ENCODE data around the gene ZFX. TPM values are rescaled to one million over a fixed set of nuclear protein-coding genes. Genes with fewer than 3 reads are reported as not detected.

The ZFX gene
- total RNA-seq, 2 donors from 2014 or later: 47.2 to 78.6 TPM

- no peaks in the 10 kb centered on the region for H3K27me3 Mint-ChIP-seq (ENCODE audit: low read depth)
- peak overlapping the region; percentile 86 for H3K27ac Mint-ChIP-seq
- no peak for ATAC-seq (replicated peaks in 1 of 2)
- no peak overlapping the region for H3K4me3 Mint-ChIP-seq
- H3K36me3 Mint-ChIP-seq (ENCODE audit: insufficient read depth in 2 of 2): peaks cover 3 to 13% of the 10 kb centered on the region in 2 donors
- DNase-seq: no peak
- H3K4me1 Mint-ChIP-seq (ENCODE audit: low read depth): peaks cover 49% of the 10 kb centered on the region
- no peaks in the 10 kb centered on the region for H3K9me3 Mint-ChIP-seq
Measured at GRCh38 chrX:24190500-24191156, 41.1 kb downstream of the ZFX start.

DNA sequence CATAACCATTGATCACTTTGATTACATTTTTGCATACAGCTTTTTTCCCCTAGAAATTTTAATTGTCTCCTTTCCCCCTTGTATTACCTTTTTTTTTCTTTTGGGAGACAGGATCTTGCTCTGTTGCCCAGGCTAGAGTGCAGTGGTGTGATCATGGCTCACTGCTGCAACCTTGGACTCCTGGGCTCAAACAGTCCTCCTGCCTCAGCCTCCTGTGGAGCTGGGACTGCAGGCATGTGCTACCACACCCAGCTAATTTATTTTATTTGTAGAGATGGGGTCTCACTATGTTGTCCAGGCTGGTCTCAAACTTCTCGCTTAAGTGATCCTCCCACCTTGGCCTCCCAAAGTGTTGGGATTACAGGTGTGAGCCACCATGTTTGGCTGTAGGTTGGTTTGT, 47.0 kb downstream of the ZFX start:
- DNase-seq (no peak), ATAC-seq (replicated peaks in 1 of 2) (no peak)
- Mint-ChIP-seq H3K9me3 (no peaks in the 10 kb centered on the region), H3K4me3 (no peak overlapping the region), H3K27me3 (ENCODE audit: low read depth) (no peaks in the 10 kb centered on the region), H3K36me3 (ENCODE audit: insufficient read depth in 2 of 2) (peaks cover 3 to 13% of the 10 kb centered on the region in 2 donors), H3K27ac (no peak overlapping the region), H3K4me1 (ENCODE audit: low read depth) (peaks cover 54% of the 10 kb centered on the region)

- H3K4me3 Mint-ChIP-seq: no peak overlapping the region
- peaks cover 62% of the 10 kb centered on the region for H3K4me1 Mint-ChIP-seq (ENCODE audit: low read depth)
- H3K27ac Mint-ChIP-seq: no peak overlapping the region
- H3K27me3 Mint-ChIP-seq (ENCODE audit: low read depth): no peaks in the 10 kb centered on the region
- peaks cover 2 to 26% of the 10 kb centered on the region in 2 donors for H3K36me3 Mint-ChIP-seq (ENCODE audit: insufficient read depth in 2 of 2)
- ATAC-seq (replicated peaks in 1 of 2) (no peak), DNase-seq (no peak)
- no peaks in the 10 kb centered on the region for H3K9me3 Mint-ChIP-seq
Measured at GRCh38 chrX:24198101-24198500, 48.6 kb downstream of the ZFX start.

DNA sequence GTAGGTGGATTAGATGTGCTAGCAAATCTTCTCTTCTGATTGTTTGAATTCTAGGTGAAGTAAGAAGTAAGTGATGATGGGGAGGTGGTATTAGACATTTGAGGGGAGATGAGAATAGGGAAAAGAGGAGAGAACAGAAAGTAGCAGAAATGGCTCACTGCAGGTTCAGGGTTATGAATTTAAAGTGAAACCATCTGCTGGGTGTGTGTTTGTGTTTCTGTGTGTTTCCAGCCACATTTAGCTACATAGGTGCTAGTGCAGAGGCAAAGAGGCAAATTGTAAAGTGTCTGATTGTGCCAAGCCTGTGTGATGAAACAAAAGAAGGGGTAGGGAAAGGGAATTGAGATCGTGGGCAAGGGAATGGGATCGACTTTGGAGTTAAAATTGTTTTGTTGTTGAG, 50.6 kb downstream of the ZFX start:
- DNase-seq: no peak
- Mint-ChIP-seq H3K9me3 (no peaks in the 10 kb centered on the region), H3K4me3 (peak overlapping the region; percentile 23 to 42), H3K4me1 (ENCODE audit: low read depth) (peaks cover 74% of the 10 kb centered on the region), H3K27ac (peak overlapping the region; percentile 23), H3K27me3 (ENCODE audit: low read depth) (no peaks in the 10 kb centered on the region), H3K36me3 (ENCODE audit: insufficient read depth in 2 of 2) (peaks cover 0 to 25% of the 10 kb centered on the region in 2 donors)
- no peak for ATAC-seq (replicated peaks in 1 of 2)

GRCh38 chrX:24201216-24201615, 51.7 kb downstream of the ZFX start:
- H3K4me3 Mint-ChIP-seq: no peak overlapping the region
- ATAC-seq (replicated peaks in 1 of 2): no peak
- no peaks in the 10 kb centered on the region for H3K9me3 Mint-ChIP-seq
- DNase-seq: no peak
- H3K4me1 Mint-ChIP-seq (ENCODE audit: low read depth): peaks cover 68% of the 10 kb centered on the region
- no peaks in the 10 kb centered on the region for H3K27me3 Mint-ChIP-seq (ENCODE audit: low read depth)
- H3K36me3 Mint-ChIP-seq (ENCODE audit: insufficient read depth in 2 of 2): peaks cover 0 to 23% of the 10 kb centered on the region in 2 donors
- peak overlapping the region; percentile 32 for H3K27ac Mint-ChIP-seq

GRCh38 chrX:24202465-24203031, 53.0 kb downstream of the ZFX start:
- Mint-ChIP-seq H3K36me3 (ENCODE audit: insufficient read depth in 2 of 2) (peaks cover 0 to 18% of the 10 kb centered on the region in 2 donors), H3K27ac (peak overlapping the region; percentile 69), H3K4me1 (ENCODE audit: low read depth) (peaks cover 61% of the 10 kb centered on the region), H3K4me3 (peak overlapping the region; percentile 4 to 77), H3K27me3 (ENCODE audit: low read depth) (no peaks in the 10 kb centered on the region), H3K9me3 (no peaks in the 10 kb centered on the region)
- DNase-seq (no peak), ATAC-seq (replicated peaks in 1 of 2) (peak; percentile 31 to 62)

GRCh38 chrX:24203072-24203808, 53.7 kb downstream of the ZFX start:
- peak; percentile 66 to 83 for ATAC-seq (replicated peaks in 1 of 2)
- H3K4me3 Mint-ChIP-seq: peak overlapping the region in 1 of 2 donors; percentile 77
- H3K27me3 Mint-ChIP-seq (ENCODE audit: low read depth): no peaks in the 10 kb centered on the region
- H3K4me1 Mint-ChIP-seq (ENCODE audit: low read depth): peaks cover 60% of the 10 kb centered on the region
- peaks cover 0 to 24% of the 10 kb centered on the region in 2 donors for H3K36me3 Mint-ChIP-seq (ENCODE audit: insufficient read depth in 2 of 2)
- DNase-seq: peak; percentile 10 to 16
- no peak overlapping the region for H3K27ac Mint-ChIP-seq
- no peaks in the 10 kb centered on the region for H3K9me3 Mint-ChIP-seq

GRCh38 chrX:24204331-24204730, 54.8 kb downstream of the ZFX start:
- H3K9me3 Mint-ChIP-seq: no peaks in the 10 kb centered on the region
- H3K4me3 Mint-ChIP-seq: peak overlapping the region in 1 of 2 donors; percentile 54
- H3K27me3 Mint-ChIP-seq (ENCODE audit: low read depth): no peaks in the 10 kb centered on the region
- DNase-seq: no peak
- ATAC-seq (replicated peaks in 1 of 2): peak; percentile 52 to 72
- peak overlapping the region; percentile 50 for H3K27ac Mint-ChIP-seq
- peaks cover 52% of the 10 kb centered on the region for H3K4me1 Mint-ChIP-seq (ENCODE audit: low read depth)
- H3K36me3 Mint-ChIP-seq (ENCODE audit: insufficient read depth in 2 of 2): peaks cover 0 to 26% of the 10 kb centered on the region in 2 donors

DNA sequence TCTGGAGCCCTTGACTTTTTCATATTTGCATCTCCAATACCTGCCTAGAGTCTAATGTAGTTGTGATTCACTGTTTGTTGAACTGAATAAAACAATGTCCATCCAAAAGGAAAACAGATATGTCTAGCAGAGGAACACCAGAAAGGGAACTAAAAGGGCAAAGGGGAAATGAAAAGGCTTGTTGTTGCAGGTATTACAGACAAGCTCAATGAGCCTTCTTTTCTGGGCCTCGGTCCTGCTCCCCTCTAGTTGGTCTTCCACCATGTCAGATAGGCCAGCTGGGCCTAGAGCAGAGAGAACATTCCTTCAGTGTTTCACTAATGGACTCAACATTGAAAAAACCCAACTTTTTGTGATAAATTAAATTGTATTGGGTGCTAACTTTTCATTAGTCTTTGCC, 55.4 kb downstream of the ZFX start:
- no peak for ATAC-seq (replicated peaks in 1 of 2)
- no peaks in the 10 kb centered on the region for H3K27me3 Mint-ChIP-seq (ENCODE audit: low read depth)
- H3K9me3 Mint-ChIP-seq: no peaks in the 10 kb centered on the region
- H3K27ac Mint-ChIP-seq: peak overlapping the region; percentile 50
- peaks cover 46% of the 10 kb centered on the region for H3K4me1 Mint-ChIP-seq (ENCODE audit: low read depth)
- peak overlapping the region in 1 of 2 donors; percentile 54 for H3K4me3 Mint-ChIP-seq
- peaks cover 0 to 26% of the 10 kb centered on the region in 2 donors for H3K36me3 Mint-ChIP-seq (ENCODE audit: insufficient read depth in 2 of 2)
- no peak for DNase-seq

- Mint-ChIP-seq H3K9me3 (no peaks in the 10 kb centered on the region), H3K4me3 (no peak overlapping the region), H3K27ac (peak overlapping the region; percentile 75), H3K36me3 (ENCODE audit: insufficient read depth in 2 of 2) (peaks cover 3 to 28% of the 10 kb centered on the region in 2 donors), H3K27me3 (ENCODE audit: low read depth) (no peaks in the 10 kb centered on the region), H3K4me1 (ENCODE audit: low read depth) (peaks cover 21% of the 10 kb centered on the region)
- DNase-seq: no peak
- ATAC-seq (replicated peaks in 1 of 2): no peak
Measured at GRCh38 chrX:24207826-24208225, 58.3 kb downstream of the ZFX start.

DNA sequence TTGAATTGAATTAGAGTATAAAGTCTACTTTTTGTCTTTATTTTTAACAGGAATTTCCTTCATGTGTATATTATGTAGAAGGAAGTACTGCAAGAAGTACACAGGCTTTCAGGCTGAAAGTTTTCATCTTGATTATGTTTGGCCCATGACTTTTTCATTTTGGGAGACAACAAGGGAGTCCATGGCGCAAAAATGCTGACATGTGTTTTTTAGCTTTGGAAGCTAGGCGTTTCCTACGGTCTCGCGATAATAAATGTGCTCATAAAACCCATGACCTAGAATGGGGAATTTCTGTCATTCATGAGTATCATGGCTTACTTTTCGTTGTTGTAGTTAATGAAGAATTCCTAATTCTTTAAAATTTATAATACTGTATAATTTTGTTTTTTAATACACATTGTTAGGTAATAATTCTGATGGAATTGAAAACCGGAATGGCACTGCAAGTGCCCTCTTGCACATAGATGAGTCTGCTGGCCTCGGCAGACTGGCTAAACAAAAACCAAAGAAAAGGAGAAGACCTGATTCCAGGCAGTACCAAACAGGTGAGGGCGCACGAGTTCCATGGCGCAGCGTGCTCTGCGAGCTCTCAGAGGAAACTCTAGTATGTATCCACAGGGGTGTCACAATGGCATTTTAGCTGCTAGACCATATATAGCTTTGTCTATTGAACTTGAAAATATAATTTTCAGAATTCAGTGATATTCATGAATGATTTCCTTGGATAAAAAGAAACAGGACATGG, 59.1 kb downstream of the ZFX start:
- Mint-ChIP-seq H3K4me3 (no peak overlapping the region), H3K27me3 (ENCODE audit: low read depth) (no peaks in the 10 kb centered on the region), H3K36me3 (ENCODE audit: insufficient read depth in 2 of 2) (peaks cover 3 to 24% of the 10 kb centered on the region in 2 donors), H3K27ac (no peak overlapping the region), H3K9me3 (no peaks in the 10 kb centered on the region), H3K4me1 (ENCODE audit: low read depth) (peaks cover 13% of the 10 kb centered on the region)
- DNase-seq: no peak
- ATAC-seq (replicated peaks in 1 of 2): no peak

- no peak overlapping the region for H3K4me3 Mint-ChIP-seq
- no peak for DNase-seq
- ATAC-seq (replicated peaks in 1 of 2): no peak
- H3K27ac Mint-ChIP-seq: no peak overlapping the region
- no peaks in the 10 kb centered on the region for H3K9me3 Mint-ChIP-seq
- H3K36me3 Mint-ChIP-seq (ENCODE audit: insufficient read depth in 2 of 2): peaks cover 3 to 24% of the 10 kb centered on the region in 2 donors
- no peaks in the 10 kb centered on the region for H3K27me3 Mint-ChIP-seq (ENCODE audit: low read depth)
- H3K4me1 Mint-ChIP-seq (ENCODE audit: low read depth): no peaks in the 10 kb centered on the region
Measured at GRCh38 chrX:24210190-24210589, 60.7 kb downstream of the ZFX start.

DNA sequence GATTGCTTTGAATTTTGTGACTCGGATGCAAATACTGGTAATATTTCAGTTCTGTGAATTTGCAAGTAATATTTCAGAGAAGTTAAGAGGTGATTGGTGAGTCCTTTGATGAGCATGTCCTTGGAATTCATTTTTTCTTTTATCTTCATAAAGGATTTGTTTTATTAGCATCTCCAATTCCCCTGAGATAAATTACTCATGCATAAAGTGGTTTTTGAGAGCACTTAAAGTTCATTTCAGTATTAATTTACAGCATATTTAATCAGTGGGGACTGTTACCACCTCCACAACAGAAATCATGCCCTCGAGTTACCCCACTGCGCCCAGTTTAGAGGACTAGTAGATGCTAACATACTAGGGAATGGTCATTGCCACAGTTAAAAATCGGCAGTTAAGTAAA, 65.0 kb downstream of the ZFX start:
- peaks cover 3 to 12% of the 10 kb centered on the region in 2 donors for H3K36me3 Mint-ChIP-seq (ENCODE audit: insufficient read depth in 2 of 2)
- no peak for DNase-seq
- H3K27me3 Mint-ChIP-seq (ENCODE audit: low read depth): no peaks in the 10 kb centered on the region
- H3K4me1 Mint-ChIP-seq (ENCODE audit: low read depth): no peaks in the 10 kb centered on the region
- no peaks in the 10 kb centered on the region for H3K9me3 Mint-ChIP-seq
- no peak for ATAC-seq (replicated peaks in 1 of 2)
- H3K4me3 Mint-ChIP-seq: no peak overlapping the region
- H3K27ac Mint-ChIP-seq: no peak overlapping the region

Measured in activated T-cell treated with anti-CD3 and anti-CD28 coated beads, Interleukin-2, amount 50 U/mL, for 72 hours (primary cell).